Suprapubic skin (tissue), 4 donors: ENCODE measurements around the gene C1orf198.

Source experiments
- POLR2A ChIP-seq, 2 donors: fragments of 450-650 bp; IDR thresholded peaks; one replicate each; pipeline ENCODE4 v1.6.1; 2017; ENCODE audit warnings: antibody characterized with exemption in 2 of 2, mild to moderate bottlenecking in 2 of 2, moderate library complexity in 2 of 2
- POLR2AphosphoS5 ChIP-seq, 3 donors: sonication (generic); formaldehyde crosslinking; IDR thresholded peaks; one replicate each; pipeline ENCODE4 v1.6.1; 2017; ENCODE audit warnings: antibody characterized with exemption in 3 of 3
- TF ChIP-seq, protein P1 (sequence below), 2 donors: fragments of 200-600 bp in 1 of 2; fragments of 450-650 bp in 1 of 2; sonication (generic) in 1 of 2; IDR thresholded peaks; one replicate each; pipeline ENCODE4 v1.5.1; 2016 to 2019; ENCODE audit warnings: antibody characterized with exemption in 2 of 2, mild to moderate bottlenecking in 1 of 2, moderate library complexity in 1 of 2

DNA sequence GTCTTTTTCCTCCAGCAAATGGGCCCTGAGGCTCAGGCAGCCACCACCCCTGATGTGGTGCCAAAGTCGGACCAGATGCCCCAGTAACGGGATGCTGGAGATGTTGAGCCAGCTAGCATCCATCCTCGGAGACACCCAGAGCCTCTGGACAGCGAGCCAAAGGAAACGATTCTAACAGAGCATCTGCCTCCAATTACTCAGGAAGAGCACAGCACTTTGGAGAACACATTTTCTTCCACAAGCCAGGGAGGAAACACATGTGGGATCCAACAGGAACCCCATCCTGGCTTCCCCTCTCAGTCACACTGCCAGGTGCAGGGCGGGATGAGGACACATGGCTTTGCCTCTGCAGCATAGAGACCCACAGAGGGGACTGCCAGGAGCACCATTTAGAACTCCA, 44.9 kb downstream of the C1orf198 start:
- TF ChIP-seq POLR2AphosphoS5 (IDR thresholded peaks at IDR 0.05) (no peak), POLR2A (IDR thresholded peaks at IDR 0.05) (no peak)
- TF ChIP-seq, protein P1, sequence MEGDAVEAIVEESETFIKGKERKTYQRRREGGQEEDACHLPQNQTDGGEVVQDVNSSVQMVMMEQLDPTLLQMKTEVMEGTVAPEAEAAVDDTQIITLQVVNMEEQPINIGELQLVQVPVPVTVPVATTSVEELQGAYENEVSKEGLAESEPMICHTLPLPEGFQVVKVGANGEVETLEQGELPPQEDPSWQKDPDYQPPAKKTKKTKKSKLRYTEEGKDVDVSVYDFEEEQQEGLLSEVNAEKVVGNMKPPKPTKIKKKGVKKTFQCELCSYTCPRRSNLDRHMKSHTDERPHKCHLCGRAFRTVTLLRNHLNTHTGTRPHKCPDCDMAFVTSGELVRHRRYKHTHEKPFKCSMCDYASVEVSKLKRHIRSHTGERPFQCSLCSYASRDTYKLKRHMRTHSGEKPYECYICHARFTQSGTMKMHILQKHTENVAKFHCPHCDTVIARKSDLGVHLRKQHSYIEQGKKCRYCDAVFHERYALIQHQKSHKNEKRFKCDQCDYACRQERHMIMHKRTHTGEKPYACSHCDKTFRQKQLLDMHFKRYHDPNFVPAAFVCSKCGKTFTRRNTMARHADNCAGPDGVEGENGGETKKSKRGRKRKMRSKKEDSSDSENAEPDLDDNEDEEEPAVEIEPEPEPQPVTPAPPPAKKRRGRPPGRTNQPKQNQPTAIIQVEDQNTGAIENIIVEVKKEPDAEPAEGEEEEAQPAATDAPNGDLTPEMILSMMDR (IDR thresholded peaks at IDR 0.05): no peak
